Putamen (tissue), 1 donor: ENCODE results near the gene CACNA1A.
A peak's percentile ranks its signal among the peaks of the same experiment; 100 is the strongest.

Source experiments
- DNase-seq: peaks from one replicate; pipeline ENCODE4 v3.0.0-alpha.2; 2016; ENCODE audit warnings: low spot score

Gene CACNA1A

DNA sequence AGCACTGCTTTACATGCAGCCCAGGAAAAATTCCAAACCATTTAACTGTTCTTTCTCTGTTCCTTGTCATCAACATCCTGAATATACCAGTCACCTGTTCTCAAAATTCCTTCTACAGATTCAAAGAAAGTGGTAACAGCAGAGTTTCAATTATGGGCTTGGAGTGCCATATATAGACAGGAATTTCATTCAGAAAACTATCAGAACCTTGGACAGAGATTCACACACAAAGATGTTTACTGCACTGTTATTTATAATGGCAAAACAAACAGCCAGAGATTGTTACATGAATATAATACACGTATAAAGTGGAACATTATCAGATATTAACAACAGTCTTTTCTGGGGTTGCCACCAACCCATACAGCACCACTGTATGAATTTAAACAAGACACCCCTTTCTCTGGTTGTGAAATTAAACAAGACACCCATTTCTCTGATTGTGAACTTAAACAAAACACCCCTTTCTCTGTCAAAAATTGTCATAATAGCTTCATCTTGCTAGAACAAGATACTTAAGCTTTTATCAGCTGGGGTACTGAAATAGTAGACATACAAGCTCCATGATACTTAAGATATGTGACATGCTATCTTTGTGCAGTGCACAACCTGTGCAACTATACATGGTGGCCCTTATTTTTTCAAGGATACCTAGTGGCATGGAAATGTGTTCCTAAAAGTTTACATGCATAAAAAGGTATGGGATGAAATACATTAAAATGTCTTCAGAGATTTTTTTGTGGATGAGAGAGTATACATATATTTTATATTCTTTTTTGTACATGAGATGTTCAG, 12.6 kb downstream of the CACNA1A start:
- no peak for DNase-seq

DNA sequence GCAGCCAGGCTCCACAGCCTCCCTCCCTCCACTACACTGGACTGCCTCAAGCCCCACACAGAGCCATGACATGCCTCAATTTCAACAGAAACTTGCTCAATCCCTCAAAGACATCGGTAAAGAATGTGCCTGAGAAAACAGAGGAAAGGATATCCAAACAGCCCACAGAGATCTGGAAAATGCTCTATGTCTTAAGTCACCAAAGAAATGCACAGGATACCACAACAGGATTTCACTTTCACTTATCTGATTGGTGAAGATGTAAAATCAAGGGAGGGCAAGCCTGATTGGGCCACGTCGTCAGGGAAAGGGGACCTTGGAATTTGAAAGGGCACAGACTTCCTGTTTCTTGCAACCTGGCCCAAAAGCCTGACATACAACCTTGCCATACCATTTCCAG, 14.2 kb downstream of the CACNA1A start:
- no peak for DNase-seq

DNA sequence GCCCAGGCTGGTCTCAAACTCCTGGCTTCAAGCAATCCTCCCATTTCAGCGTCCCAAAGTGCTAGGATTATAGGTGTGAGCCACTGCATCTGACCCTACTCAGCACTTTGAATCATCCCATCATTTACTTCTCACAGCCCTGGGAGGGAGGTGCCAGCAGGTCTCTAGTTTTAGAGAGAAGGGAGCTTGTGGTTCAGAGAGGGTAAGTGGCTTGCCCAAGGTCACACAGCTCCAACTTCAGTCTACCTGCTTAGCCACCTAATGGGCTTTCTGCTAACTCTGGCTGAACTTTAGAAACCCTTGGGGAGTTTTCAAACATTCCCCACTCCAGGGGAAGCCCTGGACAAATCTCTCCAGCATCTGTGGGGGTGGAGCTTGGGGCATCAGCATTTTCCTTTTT, 18.3 kb downstream of the CACNA1A start:
- no peak for DNase-seq

DNA sequence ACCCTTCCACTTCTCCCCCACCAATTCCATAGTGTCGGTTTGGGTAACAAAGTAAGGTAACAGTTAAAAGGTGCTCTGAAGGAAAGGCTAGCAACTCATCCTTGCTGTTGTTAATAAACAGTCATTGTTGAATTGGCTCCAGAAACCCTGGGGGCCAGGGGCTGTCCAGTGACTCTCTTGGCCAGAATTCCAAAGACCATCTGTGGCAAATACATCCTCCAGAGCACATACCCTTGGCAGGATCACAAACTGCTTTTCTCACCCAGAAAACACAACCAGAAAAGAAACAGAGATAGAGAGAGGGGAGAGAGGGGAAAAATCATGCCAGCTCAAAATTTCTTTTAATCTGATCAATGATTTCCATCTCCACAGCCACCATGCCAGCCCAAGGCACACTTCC, 22.1 kb downstream of the CACNA1A start:
- no peak for DNase-seq

DNA sequence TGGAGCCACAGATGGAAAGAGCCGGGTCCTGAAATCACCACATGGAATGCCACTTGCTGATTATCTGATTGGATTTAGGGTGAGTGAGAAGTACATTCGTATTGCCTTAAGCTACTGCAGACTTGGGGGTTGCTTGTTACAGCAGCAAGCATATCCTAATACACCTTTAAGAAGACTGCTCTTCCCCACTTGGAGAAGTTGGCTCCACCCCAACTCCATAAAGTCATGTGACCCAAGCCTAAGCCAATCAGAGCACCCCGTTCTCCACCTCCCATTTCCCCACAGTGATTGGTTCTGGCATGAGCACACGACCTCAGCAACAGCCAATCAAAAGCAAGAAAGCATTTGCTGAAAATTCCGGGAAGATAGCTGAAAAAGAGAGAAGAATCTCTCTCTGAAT, 23.1 kb downstream of the CACNA1A start:
- DNase-seq: no peak

DNA sequence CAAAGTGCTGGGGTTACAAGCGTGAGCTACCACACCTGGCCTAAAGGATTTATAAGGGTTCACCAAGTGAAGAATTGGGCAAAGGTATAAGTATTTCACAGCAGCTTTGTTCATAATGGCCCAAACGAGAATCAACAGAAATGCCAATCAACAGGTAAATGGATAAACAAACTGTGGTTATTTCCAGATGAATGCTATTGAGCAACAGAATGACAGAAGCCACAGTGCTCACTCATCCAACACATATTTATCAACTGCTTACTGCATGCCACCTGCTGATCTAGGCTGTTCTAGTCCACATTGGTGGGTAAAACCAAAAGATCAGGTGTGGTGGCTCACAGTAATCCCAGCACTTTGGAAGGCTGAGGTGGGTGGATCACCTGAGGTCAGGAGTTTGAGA, 27.7 kb downstream of the CACNA1A start:
- no peak for DNase-seq

DNA sequence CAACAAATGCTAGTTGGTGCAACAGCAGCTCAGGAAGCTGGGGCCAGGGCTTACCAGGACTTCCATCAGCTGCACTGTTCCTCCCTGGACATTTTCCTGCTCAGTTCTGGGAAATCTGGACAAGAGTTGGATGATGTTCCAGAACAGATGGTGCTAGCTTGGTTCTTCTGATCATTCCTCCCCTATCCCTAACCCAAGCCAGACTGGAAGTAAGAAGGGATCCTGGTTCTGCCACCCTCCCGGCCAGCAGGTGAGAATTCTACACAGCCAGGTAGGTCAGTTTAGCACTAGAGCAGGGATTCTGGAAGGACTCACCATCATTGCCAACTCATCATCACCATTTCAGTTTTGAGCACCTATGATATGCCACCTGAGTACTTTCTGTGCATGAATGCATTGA, 30.2 kb downstream of the CACNA1A start:
- no peak for DNase-seq

DNA sequence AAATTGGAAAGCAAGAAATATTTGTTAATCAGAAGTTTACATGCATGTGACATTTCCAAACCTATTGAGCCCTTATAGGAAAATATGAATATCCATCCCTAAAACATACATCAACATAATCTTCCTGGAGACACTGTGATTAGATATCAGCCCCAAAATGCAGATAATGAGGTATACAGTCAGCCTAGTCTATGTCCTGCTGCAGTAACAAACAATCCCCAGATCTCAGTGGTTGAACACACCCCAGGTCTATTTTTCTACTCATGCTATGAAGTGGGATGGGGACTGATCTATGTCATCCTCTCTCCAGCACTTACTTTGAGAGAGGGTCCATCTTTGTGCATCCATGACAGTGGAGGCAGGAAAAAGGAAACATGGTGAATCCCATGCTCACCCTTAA, 31.2 kb downstream of the CACNA1A start:
- DNase-seq: no peak

DNA sequence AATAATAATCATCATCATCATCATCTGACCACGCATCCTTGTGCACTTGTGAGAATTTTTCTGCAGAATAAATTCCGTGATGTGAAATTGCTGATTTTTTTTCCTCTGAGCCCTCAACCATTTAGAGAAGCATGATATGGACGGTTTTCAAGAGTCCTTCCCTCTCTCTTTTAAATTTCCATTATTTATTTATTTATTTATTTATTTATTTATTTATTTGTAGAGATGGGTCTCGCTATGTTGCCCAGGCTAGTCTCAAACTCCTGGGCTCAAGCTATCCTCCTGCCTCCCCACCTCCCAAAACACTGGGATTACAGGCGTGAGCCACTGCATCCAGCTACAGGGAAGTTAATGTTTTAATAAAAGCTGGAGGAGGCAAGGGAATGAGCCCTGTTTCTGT, 39.6 kb downstream of the CACNA1A start:
- DNase-seq: no peak

DNA sequence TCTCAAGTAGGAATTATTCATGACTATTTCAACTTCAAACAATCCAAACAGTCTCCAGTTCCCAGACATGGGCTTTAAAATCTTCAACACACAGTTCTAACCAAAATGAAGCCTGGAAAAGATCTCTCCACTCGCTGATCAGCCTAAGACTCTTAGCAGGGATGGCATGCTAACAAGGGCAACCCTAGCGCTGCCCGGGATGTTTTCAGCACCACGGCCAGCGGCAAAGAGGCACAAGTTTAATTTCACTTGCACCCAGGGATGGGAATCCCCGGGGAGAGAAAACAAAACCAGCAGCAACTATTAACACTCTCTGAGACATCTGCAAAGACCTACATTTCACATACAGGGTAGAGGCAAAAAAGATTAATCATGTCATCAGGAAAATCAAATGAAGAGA, 43.0 kb downstream of the CACNA1A start:
- no peak for DNase-seq

DNA sequence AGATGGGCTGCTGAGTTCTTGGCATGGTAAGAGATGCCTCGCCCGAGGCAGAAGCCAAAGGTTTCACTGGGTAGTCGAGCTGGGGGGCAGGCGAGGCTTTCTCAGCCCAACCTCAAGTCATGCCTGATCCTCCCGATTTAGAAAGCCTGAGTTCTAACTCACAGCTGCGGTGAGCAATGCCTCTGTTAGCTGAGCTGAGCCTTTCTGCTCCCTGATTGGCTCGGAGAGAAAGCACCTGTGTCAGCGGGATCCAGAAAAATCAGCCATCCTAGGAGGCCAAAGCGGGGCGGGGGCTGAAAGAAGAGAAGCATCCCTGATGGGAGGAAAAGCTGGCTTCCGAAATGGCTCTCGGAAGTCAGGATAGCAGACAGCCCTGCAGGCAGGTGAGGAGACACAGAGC, 44.7 kb downstream of the CACNA1A start:
- peak; percentile 51 for DNase-seq

DNA sequence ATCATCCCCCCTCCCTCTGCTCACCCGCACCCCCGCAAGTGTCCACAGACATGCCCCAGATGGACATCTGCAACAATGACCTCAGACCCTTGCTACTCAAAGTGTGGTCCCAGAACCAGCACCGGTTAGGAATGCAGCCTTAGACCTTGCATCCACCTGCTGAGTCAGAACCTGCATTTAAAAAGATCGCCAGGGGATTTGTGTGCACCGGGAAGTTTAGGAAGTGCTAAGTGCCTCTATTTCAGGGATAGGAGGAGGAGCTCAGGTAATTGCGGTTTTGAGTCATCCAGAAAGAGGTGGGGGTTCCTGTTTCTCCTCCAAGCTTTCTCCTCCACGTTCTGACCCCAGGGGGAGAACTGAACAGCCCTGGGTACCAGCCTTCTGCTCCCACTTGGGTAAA, 46.2 kb downstream of the CACNA1A start:
- DNase-seq: peak; percentile 36

DNA sequence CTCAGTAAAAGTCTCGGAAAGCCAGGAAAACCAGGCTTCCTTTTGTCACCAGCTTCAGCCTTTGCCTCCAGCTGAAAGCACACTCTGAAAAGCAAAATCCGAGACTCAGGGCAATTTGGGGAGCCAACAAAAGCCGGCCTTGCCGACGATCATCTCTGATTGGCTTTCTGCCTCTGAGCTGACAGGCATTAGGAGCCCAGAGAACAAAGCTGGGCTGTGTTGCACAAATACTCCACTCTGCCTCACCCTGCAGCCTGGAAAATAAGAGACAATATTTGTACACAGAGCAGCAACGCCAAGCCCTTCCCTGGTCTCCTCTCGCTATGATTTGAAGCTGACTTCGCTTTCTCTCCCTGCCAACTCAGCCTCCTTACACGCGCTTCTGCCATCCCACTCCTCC, 46.9 kb downstream of the CACNA1A start:
- DNase-seq: peak; percentile 82

DNA sequence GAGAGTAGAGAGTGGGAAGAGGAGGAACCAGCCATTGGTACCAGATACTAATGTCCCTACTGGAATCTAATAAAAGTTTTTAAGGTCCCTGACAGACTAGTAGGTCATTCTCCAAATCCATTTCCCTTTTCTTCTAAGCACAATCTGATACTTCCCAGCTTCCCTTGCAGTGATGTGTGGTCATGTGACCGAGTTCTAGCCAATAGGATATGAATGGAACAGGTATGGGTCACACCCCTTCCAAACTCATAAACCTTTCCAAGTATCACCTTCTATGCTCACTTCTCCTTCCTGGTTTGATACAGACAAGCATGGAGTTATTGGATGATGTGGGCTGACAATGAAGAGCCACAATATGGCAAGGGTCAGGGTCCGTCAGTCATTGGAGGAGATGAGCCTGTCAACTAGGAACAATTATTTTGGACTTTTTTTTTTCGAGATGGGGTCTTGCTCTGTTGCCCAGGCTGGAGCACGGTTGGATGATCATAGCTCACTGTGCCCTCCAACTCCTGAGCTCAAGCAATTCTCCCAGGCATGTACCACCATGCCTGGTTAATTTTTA, 54.8 kb downstream of the CACNA1A start:
- DNase-seq: no peak

DNA sequence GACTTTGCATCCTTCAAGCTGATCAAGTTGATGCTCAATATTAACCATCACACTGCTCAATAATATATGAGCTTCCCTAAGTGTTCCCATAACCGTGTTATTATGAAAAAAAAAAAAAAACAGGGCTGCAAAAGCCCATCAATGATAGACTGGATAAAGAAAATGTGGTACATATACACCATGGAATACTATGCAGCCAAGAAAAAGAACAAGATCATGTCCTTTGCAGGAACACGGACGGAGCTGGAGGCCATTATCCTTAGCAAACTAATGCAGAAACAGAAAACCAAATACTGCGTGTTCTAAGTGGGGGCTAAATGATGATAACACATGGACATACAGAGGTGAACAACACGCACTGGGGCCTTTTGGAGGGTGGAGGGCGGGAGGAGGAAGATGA, 58.3 kb downstream of the CACNA1A start:
- DNase-seq: no peak

DNA sequence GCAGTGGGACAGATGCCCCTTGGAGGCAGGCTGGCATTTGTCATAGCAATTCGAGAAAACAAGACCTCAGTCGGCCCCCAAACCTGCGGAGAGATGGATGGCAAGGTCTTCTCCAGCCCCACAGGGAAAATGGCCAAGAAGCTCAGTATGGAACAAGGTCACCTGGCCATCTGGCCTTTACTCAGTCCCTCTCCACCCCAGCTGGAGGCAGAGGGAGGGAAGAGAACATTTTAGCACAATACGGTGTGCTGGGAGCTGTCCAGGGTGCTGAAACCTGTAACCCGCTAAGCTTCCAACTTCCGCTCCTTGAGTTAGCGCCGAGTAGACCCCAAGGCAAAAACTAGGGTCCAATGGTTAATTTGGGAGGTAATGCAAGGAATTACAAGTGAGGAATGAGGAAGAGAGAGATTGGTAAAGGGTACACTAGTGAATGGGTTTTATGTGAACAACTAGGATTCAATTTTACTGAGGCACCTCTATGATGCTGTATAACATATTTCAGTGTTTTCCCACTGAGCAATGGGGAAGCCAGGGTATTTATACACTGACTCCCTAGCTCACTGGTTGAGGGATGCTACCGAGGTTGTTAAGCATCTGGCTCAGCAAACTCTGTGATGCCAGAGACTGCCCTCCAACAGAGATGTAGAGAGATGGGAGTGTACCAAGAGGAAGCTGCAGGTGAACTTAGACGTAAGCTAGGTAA, 64.3 kb downstream of the CACNA1A start:
- DNase-seq: no peak

DNA sequence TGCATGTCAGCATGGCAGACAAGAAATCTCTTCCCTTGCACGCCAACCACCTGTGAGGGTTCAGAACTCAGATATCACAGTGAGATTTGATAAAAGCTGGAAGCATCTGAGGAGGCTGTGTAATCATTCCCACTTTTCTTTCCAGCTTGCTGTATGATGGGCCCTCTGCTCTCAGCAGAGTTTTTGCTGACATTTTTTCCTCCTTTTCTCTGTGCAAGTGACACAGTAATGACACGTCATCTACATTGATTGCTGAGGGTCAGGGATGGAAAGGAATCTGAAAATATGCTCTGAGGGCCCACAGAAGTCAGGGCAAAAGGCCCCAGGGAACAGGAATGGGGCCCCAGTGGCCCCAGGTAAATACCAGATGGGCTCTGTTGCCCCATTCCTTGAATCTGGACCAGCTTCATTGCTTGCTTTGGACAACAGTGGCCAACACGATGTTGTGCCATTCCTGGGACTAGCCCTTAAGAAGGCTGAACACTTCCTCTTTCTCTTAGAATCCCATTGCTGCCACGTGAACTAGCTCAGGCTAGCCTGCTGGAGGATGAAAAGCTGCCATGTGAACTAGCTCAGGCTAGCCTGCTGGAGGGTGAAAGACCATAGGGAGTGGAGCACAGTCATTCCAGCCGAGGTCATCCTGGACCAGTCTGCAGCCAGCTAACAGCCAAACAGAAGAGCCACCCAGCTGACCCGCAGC, 68.2 kb downstream of the CACNA1A start:
- no peak for DNase-seq

DNA sequence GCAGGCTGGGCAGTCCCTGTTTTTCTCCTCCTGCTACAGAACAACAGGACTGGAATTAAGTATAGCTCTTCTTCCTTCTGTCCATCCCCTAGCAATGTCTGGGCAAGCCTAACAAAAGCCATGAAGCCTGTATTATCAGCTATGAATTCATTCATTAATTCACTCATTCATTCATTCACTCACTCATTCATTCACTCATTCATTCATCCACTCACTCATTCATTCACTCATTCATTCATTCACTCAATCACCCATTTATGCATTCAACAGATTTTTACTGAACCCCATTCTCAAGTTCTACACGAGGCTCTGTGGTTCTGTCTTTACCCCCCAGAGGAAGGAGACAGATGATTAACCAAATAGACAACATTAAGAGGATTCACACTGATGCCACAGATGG, 69.9 kb downstream of the CACNA1A start:
- no peak for DNase-seq

DNA sequence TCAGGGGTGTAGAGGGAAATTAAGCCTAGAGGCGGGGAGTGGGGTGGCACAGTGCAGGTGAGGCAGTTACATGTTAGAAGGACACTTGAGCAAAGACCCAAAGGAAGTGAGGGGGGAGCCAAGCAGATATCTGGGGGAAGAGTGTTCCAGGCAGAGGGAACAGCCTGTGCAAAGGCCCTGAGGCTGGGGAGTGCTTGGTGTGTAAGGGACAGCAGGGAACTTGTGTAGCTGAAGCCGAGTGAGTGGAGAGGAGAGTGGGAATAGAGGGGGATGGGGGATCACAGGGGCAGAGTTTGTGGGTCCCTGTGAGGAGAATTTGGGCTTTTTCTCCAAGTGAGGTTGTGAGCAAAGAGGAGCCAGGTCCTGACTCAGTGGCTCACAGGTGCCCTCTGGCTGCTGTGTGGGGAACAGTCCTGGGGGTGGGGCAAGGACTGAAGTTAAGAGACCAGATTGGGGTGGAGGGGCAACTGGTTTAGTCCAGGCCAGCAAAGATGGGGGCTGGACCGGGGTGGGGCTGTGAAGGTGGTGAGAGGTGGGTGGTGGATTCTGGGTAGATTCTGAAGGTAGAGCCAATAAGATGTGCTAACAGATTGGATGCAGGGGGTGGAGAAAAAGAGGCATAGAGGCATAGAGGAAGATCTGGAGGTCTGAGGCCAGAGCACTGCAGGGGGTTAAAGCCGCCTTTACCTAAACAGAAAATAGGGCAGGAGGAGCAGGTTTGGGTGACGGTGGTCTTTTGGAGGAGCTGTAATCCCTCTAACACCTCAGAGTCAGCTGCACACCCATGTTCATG, 75.3 kb downstream of the CACNA1A start:
- DNase-seq: no peak

DNA sequence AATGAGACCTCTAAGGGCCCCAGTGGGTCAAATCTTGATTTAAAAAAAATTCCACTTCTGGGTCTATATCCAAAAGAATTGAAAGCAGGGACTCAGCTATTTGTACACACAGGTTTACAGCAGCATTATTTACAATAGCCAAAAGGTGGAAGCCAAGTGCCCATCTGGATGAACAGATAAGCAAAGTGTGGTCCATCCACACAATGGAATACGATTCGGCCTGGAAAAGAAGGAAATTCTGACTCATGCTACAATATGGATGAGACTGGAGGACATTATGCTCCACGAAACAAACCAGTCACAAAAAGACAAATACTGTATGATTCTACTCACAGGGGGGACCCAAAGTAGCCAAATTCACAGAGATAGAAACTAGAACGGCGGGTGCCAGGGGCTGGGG, 76.7 kb downstream of the CACNA1A start:
- DNase-seq: no peak

DNA sequence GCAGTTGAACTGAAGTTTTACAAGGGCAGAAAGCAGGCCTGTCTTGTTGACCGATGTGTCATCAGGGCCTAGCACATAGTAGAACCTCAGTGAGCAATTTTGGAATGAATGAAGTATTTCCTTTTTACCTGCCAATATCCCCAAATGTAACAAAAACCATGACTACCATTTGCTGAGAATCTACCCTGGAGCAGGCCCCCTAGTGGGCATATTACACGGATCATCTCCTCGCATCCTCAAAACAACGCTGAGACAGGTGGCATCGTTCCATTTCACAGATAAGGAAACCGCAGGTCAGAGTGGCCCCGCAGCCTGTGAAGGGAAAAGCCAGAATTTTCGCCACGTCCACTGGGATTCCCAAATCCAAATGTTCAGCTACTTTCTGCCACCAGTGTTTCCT, 77.9 kb downstream of the CACNA1A start:
- no peak for DNase-seq
